GM18873 (cell line): ENCODE data around the gene SLC9A9.
"Not testable (repeated sequence)": the region's sequence is repeated elsewhere in the genome, so short reads cannot be mapped to it uniquely, and the experiment has no call there.

ENCODE experiments used
- ATAC-seq: cut with Tn5 transposase; IDR thresholded peaks from one replicate; pipeline ENCODE4 v1.9.1; 2021; ENCODE audit warnings: mild to moderate bottlenecking, moderate library complexity, moderate number of reproducible peaks; ENCODE audit not compliant: unreplicated experiment, low FRiP score

Gene SLC9A9

DNA sequence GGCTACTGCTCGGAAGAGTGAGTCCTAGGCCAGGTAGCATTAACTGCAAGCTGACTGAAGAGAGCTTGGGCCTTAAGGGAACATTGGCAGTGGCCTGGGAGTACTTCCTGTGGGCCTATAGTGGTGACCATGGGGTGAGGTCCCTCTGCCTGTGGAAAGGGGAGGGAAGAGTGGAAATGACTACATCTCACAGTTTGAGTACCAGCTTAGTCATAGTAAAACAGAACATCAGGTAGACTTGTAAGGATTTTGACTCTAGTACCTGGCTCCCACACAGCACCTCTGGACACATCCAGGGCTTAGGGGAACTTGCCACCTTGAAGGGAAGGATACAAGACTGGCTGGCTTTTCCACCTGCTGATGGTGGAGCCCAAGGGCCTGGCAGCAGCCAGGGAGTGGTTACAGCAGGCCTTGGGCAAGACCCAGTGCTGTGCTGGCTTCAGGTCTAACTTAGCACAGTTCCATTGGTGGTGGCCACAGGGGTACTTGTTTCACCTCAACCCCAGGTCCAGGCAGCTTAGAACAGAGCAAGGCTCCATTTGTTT is 147.8 kb downstream of the SLC9A9 start:
- ATAC-seq: no peak

DNA sequence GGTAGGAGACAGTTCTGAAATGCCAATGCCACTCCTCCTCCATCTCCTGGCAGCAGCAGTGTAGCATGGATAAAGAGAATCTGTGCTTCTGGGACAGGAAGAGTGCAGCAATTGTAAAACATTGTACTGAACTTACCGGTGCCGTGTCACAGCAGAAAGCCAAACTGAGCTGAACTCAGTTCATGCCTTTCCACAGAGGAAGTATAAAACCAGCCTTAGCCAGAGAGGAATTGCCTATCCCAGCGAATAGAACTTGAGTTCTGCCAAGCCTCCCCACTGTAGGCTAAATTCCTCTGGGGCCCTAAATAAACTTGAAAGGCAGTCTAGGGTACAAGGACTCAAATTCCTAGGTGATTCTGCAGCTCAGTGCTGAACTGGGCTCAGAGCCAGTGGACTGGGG is 148.8 kb downstream of the SLC9A9 start:
- no peak for ATAC-seq

DNA sequence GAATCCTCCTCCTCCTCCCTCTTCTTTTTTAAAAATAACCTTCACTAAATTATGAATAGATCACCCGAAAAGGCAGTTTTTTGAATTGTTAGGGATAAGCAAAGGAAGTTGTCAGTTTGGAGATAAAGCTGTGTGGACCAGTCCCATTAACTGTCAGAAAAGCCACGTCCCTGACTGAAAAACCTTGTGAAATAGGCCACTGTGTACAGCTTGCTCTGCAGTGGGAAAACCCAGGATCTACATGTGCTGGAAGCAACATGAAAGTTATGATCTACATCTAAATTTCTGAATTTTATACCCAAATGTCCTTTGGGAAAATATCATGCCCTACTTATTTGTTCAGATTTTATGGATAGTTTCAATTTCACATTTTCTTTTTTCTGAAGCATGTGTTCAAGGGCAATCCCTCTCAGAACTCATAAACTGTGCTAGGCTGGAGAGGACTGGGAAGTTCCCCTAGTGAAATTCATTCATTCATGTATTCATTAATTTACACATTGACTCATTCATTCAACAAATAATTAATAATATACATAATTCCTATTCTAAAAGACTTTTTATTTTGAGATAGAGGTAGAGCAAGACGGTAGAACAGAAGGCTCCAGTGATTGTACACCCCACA is 149.5 kb downstream of the SLC9A9 start:
- ATAC-seq: no peak

DNA sequence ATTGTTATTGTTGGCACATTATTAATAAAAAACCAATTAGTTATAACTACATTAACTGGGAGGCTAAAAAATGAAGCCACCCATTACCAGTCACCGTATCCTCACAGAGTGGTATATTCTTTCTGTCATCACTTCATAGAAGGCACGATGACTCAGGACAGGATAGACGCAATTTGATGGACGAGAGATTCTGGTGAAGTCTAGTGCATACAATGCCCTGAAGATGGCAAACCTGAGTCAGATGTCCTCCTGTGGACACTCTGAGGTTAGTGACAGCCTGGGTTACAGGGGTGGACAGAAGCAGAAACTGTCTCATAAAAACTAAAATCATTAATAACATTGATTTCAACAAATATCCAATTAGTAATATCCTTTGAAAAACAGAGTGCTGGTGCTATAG is 150.3 kb downstream of the SLC9A9 start:
- no peak for ATAC-seq

DNA sequence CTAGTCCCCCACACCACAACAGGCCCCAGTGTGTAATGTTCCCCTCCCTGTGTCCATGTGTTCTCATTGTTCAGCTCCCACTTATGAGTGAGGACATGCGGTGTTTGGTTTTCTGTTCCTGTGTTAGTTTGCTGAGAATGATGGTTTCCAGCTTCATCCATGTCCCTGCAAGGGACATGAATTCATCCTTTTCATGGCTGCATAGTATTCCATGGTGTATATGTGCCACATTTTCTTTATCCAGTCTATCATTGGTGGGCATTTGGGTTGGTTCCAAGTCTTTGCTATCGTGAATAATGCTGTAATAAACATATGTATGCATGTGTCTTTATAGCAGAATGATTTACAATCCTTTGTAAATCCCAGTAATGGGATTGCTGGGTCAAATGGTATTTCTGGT is 152.9 kb downstream of the SLC9A9 start:
- not testable (repeated sequence) for ATAC-seq

DNA sequence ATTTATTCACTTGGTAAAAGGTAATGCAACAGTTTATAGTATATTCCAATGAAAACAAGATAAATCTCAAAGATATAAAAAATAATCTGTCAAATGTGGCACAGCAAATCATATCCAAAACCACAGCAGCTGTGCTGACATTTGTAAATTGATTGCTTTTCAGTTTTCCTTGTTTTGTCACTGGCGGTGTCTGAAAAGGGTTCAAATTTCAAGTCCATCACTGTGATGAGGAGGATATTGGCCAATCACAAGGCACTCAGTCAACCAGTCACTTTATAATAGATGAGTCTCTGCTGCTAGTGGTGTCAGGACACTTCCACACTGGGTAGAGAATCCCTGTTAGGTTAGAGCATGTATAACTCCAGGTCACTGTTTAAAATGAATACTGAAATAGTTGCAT is 154.8 kb downstream of the SLC9A9 start:
- ATAC-seq: no peak

DNA sequence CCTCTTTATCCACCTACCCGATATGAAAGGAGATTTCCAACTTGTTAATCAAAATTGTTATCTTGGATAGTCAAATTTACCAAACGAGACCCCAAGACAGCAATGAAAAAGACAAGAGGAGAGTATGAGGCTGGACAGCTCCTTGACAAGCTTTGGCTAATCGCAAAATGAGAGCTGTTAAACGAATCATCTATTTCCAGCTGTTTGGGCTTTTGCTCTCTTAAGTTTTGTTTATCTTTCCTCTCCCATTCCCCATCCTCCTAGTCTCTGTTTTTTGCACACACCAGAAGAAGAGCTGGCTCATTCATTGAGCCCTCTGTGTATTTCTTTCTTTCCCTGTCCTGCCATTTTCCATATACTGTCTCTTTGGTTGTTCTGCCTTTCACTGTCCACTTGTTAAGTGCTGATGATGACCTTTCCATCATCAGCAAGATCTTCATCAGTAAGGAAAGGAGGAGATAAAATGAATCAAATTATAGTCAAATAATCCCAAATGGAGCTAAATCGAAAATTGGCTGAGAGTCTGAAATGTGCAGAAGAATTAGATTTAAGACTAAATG is 161.6 kb downstream of the SLC9A9 start:
- no peak for ATAC-seq

DNA sequence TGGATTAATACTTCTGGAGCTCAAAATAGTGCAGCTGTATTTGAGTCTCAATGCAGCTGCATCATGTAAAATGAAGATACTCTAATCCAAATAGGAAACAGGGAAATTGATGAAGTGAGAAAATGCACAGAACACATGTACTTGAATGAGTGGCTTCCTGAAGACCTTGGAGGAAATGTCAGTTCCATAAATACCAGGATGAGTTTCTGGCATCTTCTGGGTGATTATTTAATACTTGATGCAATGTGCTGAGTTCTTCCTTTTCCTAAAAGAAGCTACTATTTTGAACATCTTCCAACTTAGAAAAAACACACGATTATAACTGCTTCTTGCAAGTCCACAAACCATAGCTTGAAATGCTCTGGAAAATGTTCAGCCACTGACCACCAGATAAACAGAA is 162.8 kb downstream of the SLC9A9 start:
- ATAC-seq: no peak

DNA sequence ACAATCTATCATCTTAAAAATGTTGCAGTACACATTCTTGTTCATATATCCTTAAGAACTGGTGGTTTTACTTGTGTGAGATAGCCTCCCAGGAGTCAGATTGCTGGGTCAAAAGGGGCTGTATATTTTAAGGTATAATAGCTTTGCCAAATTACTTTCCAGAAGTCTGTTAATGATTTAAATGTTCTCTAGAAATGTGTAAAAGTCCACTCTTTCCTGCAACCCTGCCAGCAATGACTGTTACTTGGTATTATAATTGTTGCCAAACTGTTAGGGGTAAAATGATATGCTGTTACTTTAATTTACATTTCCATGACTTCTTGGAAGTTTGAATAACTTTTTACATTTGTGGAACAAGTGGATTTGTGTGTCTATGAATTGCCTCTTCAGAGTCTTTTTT is 170.8 kb downstream of the SLC9A9 start:
- no peak for ATAC-seq

DNA sequence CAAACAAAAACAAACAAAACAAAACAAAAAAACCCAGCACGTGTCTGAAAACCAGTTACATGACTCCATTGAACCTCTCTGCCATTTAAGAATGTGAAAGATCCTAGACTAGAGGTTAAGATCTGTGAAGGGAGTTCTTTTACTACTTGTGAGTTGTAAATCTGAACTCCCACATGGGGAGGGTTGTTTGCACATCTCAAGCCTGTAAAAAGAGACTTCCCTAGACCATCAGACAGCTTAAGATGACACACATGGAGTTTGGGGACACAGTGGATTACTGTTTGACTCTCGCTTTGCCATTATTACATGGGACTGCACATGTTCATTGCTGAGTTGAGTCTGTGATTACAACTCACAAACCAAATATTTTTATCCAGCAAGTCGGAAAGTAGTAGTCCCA is 171.5 kb downstream of the SLC9A9 start:
- ATAC-seq: no peak

DNA sequence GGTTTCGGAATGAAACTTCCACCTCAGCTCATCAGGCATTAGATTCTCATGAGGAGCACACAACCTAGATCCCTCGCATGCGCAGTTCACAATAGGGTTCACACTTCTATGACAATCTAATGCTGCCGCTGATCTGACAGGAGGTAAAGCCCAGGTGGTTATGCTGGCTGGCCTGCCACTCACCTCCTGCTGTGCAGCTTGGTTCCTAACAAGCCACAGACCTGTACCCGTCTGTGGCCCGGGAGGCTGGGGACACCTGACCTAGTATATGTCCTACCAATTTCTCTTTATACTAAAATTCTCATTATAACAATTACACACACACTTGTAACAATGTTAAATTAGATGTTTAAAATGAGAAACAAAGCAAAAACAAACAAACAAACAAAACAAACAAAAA is 172.2 kb downstream of the SLC9A9 start:
- ATAC-seq: no peak

DNA sequence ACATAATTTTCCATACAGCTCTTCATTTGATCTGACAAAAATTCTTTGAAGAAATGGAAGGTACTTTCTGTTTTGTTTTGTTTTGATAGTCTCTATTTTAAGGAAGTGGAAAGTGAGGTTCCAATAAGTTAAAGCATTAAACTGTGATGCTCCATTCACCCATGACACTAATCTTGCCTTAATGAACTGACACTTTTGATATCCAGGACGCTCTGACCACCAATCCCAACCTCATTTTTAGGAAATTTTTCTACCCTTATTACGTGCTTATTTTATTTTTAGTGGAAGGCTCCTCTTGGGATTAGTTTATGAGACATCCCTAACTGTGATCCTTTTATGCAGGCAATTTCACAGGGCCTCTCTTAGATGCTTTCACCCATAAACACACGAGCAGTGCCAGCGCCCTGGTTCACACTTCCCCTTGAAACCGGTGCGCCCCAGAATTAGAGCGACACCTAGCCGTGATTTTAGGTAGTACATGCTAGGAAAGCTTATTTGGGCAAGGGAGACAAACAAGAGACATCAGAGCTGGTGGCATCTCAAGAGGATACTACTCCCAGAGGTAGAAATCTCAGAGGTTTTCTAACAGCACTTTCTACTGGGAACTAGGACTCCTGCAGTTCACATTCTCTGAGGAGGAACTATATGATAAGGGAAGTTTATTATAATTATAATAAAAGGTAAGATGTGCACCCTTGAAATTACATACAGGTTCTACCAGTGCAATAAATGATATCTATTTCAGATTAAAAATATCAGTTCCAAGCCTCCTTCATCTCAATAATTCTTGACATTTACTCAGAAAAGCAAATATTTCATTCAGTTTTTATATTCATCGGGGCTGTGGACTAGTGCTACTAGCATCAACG is 173.9 kb downstream of the SLC9A9 start:
- ATAC-seq: peak; percentile 51

DNA sequence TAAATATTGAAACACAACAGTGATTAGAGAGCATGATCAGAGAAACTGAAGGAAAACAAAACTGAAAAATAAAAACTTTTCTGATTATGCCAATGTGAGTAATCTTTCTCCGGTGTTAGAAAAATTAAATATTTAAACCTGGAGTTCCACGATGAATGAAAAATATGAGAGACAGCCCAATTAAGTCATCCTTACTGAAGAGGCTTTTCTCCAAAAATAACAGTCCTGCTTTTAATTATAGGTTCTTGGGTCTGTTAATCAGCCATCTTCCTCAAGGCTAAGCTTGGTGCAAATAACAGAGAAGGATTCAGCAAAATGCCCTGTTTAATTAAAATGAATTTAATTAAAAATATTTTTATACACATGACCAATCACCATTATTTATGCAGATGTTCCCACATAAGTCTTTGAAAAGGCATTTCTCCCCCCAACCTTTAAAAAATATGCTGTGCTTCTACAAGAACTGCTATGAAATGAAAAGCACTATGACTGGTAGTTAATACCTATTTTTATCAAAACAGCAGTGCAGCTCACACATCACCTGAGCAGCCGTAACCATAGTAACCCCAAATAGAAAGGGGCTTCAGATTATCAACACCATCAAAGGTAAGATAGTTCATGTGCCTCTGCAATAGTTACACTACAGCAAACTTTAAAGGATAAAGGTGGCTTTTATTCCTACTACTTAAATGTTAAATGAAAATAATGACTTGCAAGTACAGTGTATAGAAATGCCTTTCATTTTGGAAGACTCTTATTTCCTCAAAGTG is 175.7 kb downstream of the SLC9A9 start:
- ATAC-seq: no peak

DNA sequence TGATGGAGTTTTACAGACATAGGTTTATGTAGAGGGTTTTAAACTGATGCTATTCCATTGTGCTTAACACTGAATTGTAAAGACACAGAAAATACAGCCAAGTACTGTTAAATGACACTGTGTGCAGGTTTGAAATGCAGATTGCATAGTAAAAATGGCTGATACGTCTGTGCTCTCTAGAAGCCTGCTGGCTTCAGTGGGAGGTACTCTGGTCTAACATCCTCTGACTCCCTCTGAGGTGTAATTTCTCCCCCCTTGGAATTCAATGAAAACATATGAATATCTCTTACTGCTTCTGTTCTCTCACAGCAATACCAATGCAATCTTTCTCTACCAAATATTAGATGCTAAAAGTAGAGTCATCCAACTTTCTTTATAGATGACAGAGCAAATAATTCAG is 176.6 kb downstream of the SLC9A9 start:
- no peak for ATAC-seq

DNA sequence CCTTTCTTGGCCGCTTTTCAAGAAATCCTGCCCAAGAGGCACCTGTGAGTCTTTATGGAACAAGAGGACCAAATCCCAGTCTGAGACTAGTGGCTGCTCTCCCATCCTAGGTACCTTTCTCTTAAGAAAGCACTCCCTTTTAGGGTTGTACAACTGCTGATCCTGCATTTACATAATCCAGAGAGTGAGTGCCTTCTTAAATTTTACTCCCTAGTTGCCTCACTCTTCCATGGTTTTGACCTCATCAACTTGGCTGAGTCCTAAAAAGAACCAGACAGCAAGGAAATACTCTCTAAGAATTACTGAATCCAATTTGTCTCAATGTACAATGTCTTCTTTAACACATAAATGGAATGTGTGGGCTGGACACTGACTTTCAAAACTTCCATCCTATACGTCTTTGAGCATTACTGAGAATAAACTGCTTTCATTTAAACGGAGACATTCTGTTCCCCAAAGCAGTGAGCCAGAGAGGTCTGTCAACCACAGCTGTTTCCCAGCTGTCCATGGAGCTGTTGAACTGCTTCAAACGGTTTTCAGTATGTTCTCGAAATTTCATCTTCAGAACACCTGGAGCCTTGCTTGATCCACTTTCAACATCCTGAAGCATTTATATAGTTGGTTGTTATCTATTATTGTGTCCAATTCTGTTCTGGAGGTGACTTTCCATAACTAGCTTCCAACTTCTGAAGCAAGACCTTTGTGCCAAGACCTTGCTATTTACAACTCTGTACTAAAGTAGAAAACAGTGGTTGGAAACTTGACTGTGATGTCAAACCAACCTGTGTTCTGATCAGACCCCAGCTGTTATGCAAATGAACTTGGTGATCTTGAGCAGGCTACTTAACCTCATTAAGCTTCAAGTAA is 179.1 kb downstream of the SLC9A9 start:
- peak; percentile 95 for ATAC-seq

DNA sequence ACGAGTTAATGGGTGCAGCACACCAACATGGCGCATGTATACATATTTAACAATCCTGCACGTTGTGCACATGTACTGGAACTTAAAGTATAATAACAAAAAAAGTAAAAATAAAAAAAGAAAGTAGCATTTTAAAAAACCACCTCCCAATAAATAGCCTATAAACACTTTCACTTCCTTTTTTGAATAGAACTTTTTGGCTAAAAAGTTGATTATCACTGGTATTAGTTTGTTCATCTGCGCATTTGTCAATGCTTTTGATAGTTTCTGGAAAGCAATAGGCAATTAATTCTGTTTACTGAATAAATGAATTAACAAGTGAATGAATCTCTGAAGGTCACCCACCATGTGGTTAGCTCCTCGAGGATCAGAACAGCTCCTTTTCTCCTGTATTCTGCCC is 179.9 kb downstream of the SLC9A9 start:
- no peak for ATAC-seq

DNA sequence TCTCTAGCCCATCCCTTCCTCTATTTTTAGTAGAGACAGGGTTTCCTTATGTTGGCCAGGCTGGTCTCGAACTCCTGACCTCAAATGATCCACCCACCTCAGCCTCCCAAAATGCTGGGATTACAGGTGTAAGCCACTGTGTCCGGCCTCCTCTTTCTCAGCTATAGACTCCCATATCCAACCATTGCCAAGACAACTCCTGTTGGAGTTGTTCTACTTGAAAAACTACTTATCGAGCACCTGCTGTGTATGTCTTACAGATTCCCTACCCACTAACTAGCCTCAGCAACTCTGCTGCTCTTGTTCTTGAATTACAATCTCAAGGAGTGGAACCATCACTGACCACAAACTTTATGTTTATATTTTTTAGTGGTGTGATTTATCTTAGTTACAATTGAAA is 186.6 kb downstream of the SLC9A9 start:
- ATAC-seq: no peak

DNA sequence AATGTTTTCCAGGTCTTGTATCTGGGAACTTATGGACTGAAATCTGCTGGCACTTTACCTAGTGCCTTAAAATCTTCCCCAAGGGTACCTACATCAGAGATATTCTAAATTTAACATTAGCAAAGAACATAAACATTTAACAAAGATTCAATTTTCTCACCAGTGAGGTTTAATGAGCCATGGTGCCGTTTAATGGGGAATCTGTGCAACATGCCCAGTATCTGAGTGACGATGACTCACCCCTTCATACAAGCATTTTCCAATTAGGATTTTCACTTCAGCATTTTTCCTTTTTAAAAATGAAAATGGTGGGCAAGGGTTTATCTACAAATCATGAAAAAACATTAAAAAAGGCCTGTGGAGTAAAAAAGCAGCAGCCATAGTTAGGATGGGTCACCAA is 189.4 kb downstream of the SLC9A9 start:
- no peak for ATAC-seq

DNA sequence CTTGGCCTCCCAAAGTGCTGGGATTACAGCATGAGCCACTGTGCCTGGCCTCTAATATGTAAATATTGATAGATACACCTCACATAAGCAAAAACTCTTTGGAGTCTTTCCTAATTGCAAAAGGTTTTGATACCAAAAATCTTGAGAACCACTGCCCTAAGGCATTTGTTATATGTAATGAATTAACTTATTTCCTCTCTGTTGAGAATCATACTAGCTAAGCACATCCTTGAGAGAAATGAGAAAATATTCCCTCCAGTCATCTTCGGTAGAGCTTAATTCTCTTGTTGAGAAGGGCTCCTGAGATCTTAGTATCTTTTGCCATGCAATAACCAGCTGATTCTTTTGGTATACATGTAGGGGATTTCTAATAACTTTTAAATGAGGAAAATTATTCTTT is 190.2 kb downstream of the SLC9A9 start:
- no peak for ATAC-seq

DNA sequence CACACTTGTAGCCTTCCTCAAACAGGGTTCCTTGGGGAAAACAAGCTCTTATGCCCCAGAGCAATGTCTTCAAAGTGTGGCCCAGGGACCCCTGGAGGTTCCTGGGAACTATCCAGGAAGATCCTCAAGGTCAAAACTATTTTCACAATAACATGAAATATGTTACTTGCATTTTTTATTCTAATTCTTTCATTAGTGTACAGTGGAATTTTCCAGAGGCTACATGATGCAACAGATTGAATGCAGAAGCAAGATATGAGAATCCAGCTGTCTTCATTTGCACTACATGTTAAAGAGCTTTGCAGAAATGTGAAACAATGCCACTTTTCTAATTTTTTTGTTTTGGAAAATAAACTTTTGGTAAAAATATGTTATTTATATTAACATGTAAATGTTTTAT is 190.9 kb downstream of the SLC9A9 start:
- no peak for ATAC-seq
